Activated CD4-positive, alpha-beta T cell treated with anti-CD3 and anti-CD28 coated beads for 1 hour (primary cell): ENCODE measurements around the gene SATB2.

ENCODE experiments used
- DNase-seq: peaks from one replicate; pipeline ENCODE4 v3.0.0-alpha.2; 2020

Gene SATB2

GRCh38 chr2:199315299-199316179 is 142.2 kb downstream of the SATB2 start:
- DNase-seq: no peak

DNA sequence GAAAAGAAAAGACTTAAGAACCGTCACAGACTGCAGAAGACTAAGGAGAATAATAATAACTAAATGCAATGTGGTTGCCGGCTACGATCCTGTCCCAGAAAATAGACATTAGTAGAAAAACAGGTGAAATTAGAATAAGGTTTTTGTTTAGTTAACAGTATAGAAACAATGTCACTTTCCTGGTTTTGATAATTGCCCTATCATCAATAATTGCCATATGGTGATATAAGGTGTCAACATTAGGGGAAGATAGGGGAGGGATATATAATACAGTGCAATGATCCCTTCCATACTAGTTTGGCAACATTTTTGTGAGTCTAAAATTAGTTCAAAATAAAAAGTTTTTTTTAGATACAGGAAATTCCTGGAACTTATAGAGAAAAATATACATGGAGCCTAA is 144.8 kb downstream of the SATB2 start:
- DNase-seq: no peak

- DNase-seq: no peak
Measured at GRCh38 chr2:199310771-199311585, 146.8 kb downstream of the SATB2 start.

DNA sequence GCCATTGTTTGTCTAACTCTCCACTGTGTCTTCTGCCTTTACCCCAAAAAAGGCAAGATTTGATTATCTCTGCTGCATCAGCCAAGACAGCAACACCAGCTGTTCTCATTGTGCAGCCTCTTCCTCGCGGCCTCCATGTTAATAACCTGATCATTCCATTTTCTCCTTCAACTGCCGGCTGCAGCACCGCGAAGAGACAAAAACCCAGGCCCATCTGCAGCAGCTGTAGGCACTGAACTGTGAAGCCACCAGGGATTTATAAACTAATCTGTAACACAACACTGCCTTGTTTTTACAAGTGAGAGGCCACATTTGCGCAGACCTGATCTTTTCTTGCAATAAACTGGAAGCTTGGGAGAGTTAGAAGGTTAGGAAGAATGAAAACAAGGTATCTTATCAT is 147.8 kb downstream of the SATB2 start:
- no peak for DNase-seq

DNA sequence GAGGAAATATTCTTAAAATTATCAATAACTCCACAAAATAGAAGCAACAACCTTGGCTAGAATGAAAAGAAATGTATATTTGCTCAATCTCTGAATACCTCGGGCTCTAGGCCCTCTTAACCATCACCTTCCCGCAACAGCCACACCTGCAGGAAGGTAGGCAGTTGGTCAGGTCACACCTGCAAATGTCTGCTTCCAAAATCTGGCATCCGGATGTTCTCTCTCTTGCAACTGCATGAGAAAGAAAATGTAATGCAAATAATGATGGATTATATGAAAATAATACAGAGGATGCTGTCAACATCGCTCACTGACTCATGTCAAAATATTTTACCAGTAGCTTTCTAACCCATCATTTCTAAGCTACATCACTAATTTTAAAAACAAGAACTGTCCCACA is 148.3 kb downstream of the SATB2 start:
- DNase-seq: no peak

GRCh38 chr2:199308567-199308966 is 149.2 kb downstream of the SATB2 start:
- DNase-seq: no peak

DNA sequence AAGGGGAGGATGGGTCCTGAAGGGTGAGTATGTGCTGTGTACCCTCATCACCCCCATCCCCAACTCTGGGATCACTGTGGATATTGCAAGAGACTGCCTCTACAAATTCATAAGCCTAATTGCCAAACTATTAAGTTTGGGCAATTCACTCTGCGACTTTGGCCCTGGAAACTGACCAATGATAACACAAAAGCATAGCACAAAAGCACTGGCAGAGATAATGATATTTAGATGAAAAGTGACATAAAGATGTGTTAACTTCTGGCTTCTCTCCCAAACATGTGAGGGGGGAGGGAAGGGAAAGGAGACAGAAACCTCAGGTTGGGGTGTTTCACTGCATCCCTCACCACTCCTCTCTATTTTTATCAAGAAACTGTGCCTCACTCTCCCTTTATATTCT is 150.3 kb downstream of the SATB2 start:
- no peak for DNase-seq

- DNase-seq: no peak
Measured at GRCh38 chr2:199306116-199306515, 151.6 kb downstream of the SATB2 start.

DNA sequence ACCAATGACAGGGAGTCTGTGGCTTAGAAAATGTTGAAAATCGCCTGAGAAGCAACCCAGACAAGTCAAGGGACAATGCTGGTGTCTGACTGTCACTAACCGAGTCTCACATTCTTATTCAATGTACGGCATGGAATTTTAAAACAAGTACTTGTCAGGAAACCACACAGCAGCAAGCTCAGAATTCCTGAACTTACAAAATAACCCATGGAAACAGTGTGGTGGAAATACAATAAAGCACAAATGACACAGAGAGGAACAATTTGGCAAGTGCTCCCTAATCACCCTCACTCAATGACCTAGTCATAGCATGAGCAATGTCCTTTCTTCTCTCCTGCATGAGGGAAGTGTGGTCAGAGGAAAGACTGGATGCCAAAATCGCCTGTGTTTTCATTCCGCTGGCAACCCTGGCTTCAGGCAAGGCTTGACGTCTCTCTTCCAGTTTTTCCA is 154.0 kb downstream of the SATB2 start:
- no peak for DNase-seq

DNA sequence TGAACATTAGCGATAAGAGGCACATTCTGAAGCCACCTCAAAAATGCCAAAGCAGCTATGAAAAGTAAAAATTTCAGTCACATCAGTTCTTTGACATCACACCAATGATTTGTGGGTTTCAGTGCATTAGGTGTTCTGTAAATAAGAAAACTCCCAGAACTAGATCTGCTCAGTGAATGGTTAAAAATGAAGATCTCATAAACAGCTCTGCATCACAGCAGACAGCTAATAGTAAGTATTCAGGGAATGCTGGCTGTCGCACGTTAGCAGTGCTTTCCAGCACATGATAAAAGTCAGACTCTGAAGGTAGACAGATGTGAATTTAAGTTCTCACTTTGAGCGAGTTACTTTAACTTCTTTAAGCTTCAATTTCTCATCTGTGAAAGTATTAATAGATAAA is 154.9 kb downstream of the SATB2 start:
- DNase-seq: no peak

DNA sequence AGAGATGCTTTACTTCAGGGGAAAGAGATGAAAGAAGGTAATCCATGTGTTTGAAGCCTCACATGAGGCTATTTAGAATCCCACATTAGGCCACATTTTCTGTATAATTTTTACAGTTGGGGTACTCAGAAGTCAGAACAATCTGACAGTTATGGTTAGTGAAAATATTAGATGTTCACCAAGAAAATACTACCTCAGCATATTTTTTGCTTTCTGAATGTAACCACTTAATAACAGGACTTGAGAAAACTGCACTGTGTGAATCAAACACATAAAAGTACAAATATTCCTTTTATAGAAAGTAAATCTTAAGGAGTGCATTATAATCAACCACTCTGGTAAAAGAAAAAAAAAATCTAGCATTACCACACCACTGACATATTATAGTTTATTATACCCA is 169.3 kb downstream of the SATB2 start:
- DNase-seq: no peak

GRCh38 chr2:199282309-199282708 is 175.4 kb downstream of the SATB2 start:
- no peak for DNase-seq

- DNase-seq: no peak
Measured at GRCh38 chr2:199279146-199279545, 178.6 kb downstream of the SATB2 start.

DNA sequence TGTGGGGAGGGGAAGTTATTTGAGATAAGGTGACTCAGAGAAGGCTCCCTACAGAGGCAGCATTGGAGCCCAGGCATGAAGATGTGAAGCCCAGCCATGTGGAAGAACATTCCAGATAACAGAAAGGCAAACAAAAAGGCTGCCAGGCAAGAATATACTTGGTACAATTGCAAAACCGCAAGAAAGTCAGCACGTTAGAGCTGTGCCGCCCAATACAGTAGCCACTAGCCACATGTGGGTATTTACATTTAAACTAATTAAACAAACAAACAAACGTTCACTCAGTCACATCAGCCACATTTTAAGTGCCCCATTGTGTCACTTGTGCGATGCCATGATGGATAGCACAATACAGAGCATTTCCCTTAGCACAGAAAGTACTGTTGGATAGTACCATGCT is 179.6 kb downstream of the SATB2 start:
- DNase-seq: no peak

- no peak for DNase-seq
Measured at GRCh38 chr2:199273042-199273511, 184.7 kb downstream of the SATB2 start.

GRCh38 chr2:199261936-199262335 is 195.8 kb downstream of the SATB2 start:
- DNase-seq: no peak

DNA sequence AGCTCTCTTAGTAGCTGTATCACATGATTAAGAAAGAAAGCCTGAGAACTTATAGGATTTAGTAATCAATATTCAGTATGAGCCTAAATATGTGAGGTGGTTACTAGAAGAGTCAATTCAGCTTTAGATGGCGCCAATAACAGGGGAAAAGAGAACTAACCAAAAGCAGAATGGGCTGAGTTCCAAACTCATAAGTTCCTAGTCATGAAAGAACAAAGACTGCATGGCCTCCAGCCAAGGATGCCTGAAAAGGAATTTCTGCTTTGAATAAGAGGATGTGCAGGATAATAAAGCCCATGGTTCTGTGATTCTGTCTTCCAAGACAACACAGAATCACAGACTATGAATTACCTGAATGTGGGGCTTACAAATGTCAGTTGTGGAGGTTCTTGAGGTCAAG is 196.5 kb downstream of the SATB2 start:
- DNase-seq: no peak

DNA sequence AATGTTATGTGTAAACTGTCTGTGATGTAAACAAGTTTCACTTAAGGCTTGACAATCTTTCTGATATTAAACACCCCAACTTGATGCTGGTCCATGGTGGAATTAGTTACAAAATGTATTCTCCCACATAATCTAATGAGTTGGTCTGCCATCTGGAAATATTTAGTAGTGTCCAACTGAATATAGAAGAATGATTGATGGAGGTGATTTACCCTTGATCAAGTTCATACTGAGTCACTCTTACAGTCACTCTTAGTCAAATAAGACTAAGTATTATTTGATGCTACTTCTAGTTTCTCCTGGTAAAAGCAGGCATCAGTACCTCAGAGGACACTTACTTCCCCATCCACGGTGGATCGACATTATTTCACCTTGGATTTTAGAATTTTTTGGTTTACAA is 198.1 kb downstream of the SATB2 start:
- no peak for DNase-seq

GRCh38 chr2:199258291-199258690 is 199.4 kb downstream of the SATB2 start:
- DNase-seq: no peak

GRCh38 chr2:199257261-199258224 is 200.2 kb downstream of the SATB2 start:
- no peak for DNase-seq

DNA sequence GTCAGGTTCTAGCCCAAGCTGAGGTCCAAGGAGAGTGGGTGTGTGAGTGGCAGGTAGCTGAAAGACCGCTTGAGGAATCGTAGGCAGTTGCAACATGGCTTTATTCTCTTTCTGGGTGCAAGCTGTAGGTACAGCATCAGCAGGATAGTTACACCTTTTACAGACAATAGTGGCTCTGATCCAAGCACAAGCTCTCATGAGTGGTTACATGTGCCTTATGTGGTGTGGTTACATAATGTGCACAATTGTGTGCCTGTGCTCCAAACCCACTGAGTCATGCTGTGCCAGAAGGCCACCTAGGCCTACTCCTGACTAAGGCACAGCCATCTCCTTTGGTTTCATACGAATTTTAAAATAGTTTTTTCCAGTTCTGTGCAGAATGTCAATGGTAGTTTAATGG is 227.6 kb downstream of the SATB2 start:
- no peak for DNase-seq
